SK-N-MC (cell line): Measurements from ENCODE around the gene SUCLG2.

Experiments
- EZH2 ChIP-seq: fragments of 200-600 bp; sonication (generic); IDR thresholded peaks from one replicate; pipeline ENCODE4 v1.6.1; 2017; ENCODE audit warnings: antibody characterized with exemption
- FOXP2 ChIP-seq: optimal IDR thresholded peaks from 2 replicates; pipeline ENCODE3; 2011; ENCODE audit warnings: mild to moderate bottlenecking, moderate library complexity; ENCODE audit not compliant: insufficient read depth; ENCODE audit errors: extremely low read length, control extremely low read depth
- POLR2AphosphoS5 ChIP-seq: IDR thresholded peaks from 2 replicates; pipeline ENCODE4 v1.6.1; 2012; ENCODE audit warnings: mild to moderate bottlenecking, low read depth, low read length, borderline replicate concordance

- TF ChIP-seq EZH2 (no peak), POLR2AphosphoS5 (no peak), FOXP2 (no peak)
Measured at GRCh38 chr3:67400476-67400875, 253.9 kb downstream of the SUCLG2 start.
